A673 (cell line): Measurements from ENCODE around the gene NDUFAF4.
A peak's percentile ranks its signal among the peaks of the same experiment; 100 is the strongest.

Experiments
- CTCF ChIP-seq: fragments of 300-800, 200-600 bp; sonication (generic); conservative IDR thresholded peaks from 2 replicates; pipeline ENCODE4 v1.5.1; 2017; ENCODE audit warnings: low read depth, mild to moderate bottlenecking, antibody characterized with exemption, low read length, moderate library complexity, mixed read lengths
- EZH2 ChIP-seq: fragments of 200-600 bp; sonication (generic); IDR thresholded peaks from 2 replicates; pipeline ENCODE4 v1.6.1; 2017; ENCODE audit warnings: borderline replicate concordance, low read depth, mild to moderate bottlenecking, mixed read lengths, antibody characterized with exemption, low read length; ENCODE audit not compliant: poor library complexity, severe bottlenecking

GRCh38 chr6:96897396-96898240 lies at the start of gene NDUFAF4:
- TF ChIP-seq CTCF (peak; percentile 95), EZH2 (no peak)
